Hematopoietic multipotent progenitor cell treated with erythropoietin and hydrocortisone succinate and interleukin-3 and kit ligand, for 15 days (in vitro differentiated cells): ENCODE measurements around the gene RNF5.
"Not testable (repeated sequence)": the region's sequence is repeated elsewhere in the genome, so short reads cannot be mapped to it uniquely, and the experiment has no call there.

ENCODE experiments used
- DNase-seq: peaks from one replicate; pipeline ENCODE4 v3.0.0-alpha.2; 2015; ENCODE audit warnings: low spot score

The RNF5 gene

DNA sequence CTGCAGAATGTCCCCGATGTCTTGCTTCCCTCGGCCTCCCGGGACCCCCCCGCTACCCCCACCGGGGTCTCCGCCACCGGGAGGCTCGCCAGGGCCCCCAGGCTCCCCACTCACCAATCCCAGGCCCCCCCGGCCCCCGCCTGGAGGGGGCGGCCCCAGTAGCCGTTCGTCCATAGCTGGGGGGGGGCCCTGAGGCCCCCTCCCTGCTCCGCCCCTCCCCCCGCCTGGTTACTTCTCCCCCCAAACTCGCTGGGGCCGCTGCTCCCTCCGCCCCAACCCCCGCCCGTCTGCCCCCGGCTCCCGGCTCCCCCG lies 11.5 kb downstream of the RNF5 start:
- DNase-seq = no peak

DNA sequence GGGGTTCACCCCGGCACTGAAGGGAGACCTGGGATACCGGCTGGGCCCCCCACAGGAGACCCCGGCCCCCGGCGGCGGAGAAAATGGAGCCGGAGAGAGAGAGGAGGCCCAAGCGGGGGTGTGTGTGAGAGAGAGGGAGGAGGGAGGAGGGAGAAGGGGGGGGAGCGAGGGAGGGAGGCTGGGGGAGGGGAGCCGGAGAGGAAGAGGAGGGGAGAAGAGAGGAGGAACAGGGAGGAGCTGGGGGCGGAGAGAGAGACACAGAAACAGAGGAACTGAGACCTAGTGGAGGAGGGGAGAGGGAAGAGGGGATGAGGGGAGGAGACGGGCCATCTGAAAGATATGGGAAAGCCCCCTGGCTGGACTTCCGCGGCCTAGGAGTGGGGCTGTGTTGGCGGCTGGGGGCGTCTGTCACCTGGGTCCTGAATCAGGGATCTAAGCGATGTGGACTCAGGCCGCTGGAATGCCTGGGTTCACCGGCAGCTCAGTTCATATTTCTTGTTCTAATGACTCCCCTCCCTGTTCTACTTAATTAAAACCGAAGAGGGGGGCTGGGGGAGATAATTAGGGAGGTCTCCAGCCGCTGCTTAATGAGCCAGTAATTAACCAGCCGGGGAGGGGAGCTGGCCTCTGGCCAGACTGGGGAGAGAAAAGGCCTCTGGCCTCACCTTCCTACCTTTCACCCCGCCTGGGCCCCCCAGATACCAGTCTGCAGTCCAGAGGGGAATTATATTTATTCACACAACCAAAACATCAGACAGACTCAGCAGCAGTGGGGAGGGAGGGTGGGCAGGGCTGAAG lies 12.0 kb downstream of the RNF5 start, which contains the start of gene PBX2:
Gene PBX2 (minus strand): TSS at position 149 of the 798 bp plus-strand sequence. CDS start 287 bp downstream, outside the sequence.
- peak; percentile 83 for DNase-seq

DNA sequence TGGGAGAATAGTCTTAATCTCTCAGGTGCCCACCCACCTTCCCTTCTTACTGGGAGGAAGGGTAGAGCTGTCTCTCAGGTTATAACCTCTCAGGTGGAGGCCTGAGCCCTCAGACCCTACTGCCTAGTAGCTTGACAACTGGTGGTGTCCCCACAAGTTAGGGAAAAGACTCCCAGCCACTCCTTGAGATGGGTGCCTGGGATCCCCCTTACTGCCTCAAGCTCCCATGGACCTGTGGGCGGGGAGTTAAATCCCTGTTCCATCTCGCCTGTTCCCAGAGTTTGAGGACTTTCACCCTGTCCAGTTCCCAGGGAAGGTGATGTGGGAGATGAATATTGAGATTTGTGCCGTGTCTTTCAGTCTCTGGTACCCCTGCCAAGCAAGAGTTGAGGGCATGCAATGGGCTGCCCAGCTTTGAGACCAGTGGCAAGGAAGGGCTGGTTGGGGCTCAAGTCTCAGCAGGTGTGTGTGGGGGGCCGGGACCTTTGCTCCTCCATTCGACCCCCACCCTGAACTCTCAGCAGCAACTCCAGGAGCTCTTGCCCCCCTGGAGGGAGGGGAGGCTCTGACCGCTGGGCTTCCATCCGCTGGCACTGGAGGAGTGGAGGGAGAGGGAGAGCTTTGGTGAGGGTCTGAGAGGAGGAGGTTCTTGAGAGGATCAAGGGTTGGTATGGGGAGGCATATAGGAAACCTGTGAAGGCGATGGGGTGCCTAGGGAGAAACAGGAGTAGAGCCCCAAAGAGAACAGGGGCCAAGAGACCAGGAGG lies 12.9 kb downstream of the RNF5 start:
- no peak for DNase-seq

DNA sequence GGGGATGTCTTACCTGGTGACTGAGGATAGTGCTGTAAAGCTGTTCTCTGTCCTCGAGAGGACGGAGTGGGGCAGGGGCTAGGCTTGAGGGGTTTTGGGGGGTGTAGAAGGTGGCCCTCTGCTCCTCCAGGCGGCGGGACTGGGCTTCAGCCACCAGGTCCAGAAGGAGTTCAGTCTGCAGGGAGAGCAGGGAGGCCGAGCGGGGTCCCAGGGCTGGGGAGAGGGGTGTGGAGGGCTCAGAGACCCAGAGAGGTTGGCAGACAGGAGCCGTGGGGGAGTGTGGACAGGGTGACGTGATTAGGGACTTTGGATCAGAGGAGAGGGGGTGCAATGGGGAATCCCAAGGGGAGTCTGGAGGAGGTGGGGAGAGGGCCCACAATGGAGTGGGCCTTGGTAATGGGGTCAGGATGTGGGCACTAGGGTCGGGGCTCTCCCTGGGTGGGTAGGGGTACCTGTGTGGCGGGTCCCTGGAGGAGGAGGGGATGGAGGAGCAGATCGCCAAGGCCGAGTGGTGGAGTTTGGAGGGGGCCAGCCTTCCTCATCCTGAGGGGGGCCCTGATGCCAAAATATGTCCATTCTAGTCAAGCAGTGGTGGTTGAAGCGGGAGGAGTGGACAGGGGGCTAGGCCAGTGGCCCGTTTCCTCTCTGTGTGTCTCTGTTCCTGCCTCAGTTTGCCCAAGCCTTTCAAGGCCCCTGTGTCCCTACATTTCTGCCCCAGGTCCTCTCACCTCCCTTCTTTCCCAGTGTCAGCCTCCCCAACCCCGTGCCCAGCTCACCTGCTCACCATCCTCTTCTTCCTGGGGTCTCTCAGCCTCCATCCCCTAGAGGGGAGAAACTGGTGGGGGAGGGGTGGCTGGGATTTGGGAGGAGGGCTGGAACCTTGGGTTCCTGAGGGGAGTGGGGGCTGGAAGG lies 13.7 kb downstream of the RNF5 start:
- no peak for DNase-seq

DNA sequence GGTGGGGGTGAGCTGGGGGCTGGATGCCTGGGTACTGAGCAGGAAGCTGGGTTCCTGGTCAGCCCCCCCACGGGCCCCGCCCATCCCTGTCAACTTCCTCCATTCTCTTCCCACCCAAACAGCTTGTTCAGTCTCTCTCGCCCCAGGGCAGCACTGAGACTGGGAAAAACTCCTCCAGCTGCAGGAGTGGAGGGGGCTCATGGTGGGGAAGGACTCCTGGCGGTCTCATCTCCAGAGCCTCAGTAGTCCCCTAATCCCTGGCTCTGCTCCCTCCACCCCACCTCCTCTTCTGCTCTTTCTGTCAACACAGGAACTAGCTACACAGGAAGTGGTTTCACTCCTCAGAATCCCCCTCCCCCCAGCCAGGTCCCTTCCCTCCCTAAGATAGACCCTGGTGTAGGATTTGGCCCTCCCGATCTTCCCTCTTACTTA lies 14.4 kb downstream of the RNF5 start, which contains the start of gene GPSM3:
Gene GPSM3 (minus strand): TSS at position 36 of the 432 bp plus-strand sequence. CDS start 130 bp downstream, outside the sequence.
- no peak for DNase-seq

DNA sequence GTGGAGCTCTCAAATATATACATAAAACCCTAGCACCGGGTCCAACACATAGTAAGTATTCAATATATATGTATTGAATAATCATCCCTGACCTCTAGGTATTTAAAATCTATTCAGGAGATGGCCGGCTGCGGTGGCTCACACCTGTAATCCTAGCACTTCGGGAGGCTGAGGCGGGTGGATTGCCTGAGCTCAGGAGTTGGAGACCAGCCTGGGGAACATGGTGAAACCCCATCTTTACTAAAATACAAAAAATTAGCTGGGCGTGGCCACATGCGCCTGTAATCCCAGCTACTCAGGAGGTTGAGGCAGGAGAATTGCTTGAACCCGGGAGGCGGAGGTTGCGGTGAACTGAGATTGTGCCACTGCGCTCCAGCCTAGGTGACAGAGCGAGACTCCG lies 14.9 kb downstream of the RNF5 start:
- not testable (repeated sequence) for DNase-seq

DNA sequence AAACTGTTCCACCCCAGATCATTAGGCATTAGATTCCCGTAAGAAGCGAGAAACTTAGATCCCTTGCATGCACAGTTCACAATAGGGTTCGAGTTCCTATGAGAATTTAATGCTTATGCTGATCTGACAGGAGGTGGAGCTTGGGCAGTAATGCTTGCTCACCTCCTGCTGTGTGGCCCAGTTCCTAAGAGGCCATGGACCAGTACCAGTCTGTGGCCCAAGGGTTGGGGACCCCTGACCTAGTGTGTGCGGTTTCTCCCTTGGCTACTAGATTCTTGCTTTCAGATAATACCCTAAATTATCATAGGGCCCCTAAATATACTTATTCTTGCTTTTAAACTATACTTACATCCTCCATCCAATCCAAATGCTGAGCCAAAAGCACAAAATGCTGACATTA lies 16.2 kb downstream of the RNF5 start:
- DNase-seq = no peak

DNA sequence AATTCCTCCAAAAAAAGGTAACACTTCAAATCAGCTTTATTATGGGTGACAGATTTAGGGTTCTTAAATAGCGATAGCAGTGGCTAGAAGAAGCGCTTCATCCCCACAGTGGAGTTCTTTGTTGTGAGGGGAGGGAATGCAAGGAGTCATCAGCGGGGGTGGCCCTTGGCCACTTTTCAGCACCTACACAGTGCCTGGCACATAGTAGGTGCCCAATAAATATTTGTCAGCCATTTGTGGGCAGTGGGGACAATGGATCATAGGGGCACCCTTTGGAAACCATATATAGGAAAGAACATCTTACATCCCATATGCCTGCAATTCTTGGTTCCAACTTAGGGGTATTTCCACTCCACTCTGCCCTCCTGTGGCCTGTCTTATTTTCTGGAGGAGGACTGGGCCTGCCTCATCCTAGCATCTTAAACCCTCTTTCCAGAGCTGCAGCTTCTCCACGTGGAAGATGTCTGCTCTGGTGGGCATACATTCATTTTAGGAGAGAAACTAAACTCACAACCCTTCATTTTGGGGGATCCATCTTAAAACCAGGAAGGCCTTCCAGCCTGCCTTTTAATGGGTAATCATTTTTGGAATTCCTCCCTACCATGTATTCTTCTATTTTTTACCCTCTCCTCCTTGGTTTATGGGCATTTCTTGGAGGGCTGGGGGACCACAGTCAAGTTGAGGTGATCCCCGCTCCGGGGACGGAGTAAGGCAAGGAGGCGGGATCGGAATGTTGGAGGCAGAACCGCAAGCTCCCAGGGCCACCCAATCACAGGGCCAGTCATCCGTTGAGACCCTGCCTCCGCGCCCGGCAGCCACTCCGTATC lies 16.8 kb downstream of the RNF5 start:
- DNase-seq = peak; percentile 72

DNA sequence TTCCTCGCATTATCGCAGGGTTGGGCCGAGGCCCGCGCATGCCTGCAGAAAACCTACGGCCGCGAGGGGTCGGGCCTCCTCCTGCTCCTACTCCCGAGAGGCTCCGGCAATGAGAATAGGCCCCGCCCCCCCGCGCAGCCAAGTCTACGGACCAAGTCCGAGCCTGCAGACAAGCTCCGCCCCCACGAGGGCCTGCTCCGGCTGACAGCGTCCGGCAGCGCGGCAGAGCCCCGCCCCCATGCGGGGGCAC lies 17.4 kb downstream of the RNF5 start:
- peak; percentile 99 for DNase-seq

DNA sequence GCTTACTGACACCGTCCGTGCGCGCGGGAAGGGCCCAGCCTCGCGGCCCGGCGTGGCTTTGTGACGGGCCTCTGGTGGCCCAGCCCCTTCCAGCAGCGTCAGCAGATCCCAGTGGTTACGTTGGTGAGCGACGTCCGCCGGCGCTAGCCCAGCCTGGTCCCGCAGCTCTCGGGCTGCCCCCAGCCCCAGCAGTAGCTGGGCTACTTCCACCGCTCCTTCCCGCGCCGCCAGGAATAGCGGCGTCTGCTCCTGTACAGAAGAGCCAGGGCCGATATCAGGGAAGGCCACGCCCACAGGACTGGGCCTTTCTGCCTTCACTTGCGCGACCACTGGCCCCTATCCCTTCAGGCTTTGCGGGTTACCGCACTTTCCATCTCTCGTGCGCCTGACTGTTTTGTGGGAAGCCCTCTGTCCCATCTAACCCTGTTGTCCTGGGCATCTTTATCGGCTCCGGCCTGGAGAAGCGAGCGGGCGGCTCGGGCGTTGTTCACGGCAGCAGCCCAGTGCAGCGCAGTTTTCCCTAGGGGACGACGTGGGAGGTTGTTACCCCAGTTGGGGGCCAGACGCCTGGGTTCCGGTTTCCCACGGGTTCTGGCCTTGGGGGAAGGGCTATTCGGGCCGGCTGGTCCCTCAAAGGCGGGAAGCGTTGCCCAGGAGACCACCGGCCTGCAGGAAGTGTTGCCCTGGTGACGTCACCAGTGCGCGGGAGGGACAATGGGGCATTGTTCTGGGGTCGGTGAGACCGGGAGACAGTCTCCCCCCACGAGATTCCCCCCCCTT lies 17.9 kb downstream of the RNF5 start:
- no peak for DNase-seq

DNA sequence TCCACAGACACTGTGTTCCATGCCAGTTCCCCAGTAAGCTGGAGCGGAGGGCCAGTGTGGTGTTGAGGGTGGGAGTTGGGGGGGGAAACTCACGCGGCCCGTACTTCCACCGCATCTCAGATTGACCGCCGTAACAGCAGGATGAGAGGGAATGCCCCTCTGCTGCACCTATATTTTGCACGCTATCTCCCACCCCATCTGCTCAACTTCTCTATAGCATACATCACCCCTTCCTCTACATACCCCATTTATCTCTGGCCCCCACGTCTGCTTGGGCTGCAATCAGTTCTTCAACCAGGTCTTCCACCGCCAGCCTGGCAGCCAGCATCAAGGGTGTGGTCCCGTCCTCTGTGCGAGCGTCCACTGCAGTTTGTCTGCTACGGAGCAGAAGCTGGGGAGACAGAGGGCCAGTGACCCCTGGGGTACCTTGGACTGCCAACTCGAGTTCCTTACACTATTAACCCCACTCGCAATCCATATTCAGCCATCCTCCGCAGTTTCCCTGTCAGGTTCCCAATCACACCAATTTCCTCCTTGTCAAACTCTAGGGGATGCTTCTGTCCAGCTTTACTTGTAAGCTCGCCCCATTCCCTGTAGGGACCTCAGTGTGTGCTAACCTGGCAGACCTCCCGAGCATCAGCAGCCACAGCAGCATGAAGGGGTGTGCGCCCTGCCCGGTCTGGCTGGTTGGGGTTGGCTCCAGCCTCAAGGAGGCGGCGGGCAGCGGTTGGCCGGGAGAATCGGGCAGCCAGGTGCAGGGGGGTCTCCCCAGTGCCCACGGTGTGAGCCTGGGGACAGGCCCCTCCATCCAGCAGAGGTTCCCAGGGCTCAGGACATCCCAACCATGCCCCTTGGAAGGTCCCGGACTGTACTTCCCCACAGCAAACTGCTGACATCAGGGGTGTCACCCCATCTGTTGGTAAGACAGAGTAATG lies 18.7 kb downstream of the RNF5 start:
- no peak for DNase-seq

DNA sequence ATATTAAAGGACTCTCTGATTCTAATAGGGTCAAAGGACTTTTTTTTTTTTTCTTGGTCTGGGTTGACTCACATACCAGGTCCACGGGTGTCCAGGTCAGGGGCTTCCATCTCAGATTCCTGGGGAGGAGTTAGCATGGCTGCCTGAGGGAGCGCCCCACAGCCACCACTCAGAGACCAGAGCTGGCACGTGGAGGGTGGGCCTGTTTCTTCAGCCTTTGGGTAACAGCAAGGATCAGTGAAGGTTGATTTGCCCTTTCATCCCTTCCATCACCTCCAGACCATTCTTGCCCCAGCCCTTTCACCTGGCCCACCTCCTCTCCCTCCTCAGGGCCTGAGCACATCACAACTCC lies 20.1 kb downstream of the RNF5 start:
- DNase-seq = no peak

DNA sequence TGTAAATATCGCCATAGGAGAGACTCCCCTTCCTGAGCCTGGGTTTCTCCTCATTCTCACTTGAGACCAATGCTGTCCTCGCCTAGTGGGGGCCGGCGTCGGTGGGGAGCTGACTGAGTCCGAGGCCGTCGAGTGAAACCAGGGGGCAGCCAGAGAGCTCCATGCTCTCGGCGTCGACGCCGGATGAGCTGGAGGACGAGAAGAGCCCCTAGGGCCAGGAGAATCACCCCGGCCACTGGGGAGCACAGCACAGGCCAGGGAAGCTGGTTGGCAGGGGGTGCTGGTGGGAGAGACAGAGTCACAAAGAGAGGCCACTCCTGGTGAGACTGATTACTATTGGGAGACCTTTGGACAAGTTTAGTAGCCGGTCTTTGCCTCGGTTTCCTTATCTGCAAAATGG lies 20.7 kb downstream of the RNF5 start:
- DNase-seq = no peak

DNA sequence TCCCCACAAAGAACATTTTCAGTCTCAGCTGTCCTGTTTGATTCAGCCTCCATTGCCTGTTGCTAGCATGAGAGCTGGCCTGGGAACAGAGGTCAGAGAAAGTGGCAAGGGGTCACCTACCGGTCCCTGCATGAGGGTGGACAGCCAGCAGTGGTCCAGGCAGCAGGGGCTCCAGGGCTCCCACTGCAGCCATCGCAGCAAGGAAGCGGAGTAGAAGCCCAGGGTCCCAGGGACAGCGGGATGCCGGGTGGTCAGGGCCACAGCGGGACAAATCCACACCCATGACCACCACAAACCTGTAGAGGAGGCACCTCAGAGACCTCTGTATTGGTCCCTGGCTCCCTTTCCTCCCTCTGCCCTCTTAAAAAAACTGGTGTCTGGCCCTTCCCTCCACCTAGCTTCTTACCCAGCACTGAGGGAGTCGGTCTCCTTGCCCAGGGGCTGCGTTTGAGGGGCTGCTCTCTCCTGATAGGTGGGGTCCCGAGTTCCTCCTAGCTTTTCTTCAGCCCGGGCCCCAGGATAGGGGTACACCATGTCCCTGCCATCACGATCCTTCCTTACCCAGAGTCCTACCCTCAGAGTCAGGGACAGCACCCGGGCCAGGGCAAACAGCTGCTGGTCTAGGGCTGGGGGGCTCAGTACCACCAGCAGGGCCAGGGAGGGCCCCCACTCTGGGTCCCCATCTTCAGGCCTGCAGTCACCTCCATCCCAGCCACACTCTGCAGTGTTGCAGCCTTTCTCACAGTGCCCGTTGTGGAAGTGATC lies 22.7 kb downstream of the RNF5 start:
- DNase-seq = no peak

DNA sequence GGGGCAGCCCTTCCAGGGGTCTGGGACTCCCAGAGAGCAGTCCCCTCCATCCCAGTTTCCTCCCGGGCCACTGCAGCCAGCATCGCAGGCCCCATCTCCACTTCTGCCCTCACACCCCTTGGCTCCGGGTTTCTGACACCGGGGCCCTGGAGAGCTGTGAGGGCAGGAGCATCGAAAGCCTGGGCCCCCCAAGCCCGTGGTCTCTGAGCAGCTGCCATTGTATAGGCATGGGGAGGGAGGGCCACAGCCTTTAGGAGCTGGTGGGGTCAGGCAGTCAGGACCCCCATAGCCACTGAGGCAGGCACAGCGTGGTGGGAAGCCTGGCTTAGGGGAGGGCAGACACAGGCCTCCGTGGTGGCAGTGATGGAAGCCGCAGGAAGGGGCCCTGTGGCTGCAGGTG lies 24.0 kb downstream of the RNF5 start:
- no peak for DNase-seq

DNA sequence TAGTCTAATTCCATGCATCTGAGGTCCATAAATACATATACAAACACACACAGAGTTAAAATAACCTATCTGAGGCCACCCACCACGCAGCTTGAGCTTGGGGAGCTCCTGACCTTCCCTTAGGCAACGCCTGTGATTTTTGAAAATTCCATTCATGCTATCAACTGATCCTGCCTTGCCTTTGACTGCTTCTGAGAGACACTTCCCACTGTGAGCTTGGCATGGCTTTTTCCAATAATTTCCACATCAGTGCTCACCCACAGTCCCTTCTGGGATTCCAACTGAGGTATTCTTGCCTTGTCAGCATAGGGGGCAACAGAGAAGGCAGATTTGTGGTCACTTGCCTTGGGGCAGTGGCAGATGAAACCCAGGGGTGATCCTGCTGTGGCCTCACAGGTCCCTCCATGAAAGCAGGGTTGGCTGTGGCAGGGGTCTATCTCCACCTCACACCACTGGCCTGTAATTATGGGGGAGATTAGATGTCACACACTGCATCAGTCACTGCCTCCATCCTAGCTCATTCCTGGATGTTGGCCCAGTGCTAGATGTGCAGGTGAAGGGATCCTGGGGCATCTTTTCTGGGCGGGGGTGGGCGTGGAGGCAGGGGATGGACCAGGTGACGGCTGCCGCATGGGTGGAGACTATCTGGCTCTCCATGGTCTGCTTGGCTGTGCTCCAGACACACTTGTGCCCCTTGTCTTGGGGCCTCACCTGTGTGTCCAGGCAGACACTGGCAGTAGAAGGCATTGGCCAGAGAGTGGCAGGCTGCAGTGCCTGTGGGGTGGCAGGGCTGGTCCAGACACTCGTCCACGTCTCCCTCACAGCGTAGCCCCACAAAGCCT lies 25.4 kb downstream of the RNF5 start:
- DNase-seq = no peak

DNA sequence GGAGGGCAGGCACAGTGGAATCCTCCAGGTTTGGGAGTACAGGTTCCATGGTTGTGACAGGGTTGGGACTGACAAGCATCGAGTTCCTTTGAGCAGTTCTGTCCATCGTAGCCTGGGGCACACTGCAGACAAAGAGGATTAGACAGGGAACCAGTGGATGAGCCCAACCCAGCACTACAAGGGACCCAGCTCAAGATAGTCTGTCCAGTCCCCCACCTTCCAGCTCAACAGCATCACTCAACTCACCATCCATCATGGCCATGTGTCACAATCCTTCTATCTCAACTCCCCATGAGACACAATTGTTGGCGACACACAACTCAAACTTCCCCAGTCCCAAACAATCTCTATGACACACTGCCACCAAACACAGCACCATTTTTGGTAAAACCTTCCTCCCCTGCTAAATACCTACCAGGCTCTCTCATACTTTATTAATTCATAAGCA lies 26.1 kb downstream of the RNF5 start:
- DNase-seq = no peak

DNA sequence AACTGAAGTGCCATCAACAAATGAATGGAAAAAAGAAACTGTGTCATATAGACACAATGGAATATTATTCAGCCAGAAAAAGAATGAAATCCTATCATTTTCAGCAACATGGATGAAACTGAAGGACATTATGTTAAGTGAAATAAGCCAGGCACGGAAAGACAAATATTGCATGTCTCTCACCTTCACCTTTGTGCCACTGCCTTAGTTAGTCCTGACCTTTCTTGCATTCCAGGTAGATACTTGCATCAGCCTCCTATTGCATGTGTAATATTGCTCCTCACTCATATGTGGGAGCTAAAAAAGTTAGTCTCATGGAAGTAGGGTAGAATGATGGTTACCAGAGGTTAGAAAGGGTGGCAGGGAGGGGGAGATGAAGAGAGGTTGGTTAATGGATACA lies 30.8 kb downstream of the RNF5 start:
- no peak for DNase-seq
